ENCODE data around the gene UNC93A.

- no peak for TF ChIP-seq TSHZ2 (CRISPR knock-in tag; IDR thresholded peaks at IDR 0.05)
- no peak for TF ChIP-seq GLIS3 (CRISPR knock-in tag; IDR thresholded peaks at IDR 0.05)
- no peak for TF ChIP-seq ZFP3 (CRISPR knock-in tag; IDR thresholded peaks at IDR 0.05)
These were observed 3.5 kb upstream of the UNC93A start for GRCh38 chr6:167287513-167288048.

Measured in SK-N-SH treated with all-trans-retinoic acid at 6 μM for 48 hours (cell line).